B cell (primary cell): ENCODE measurements around the gene NDST4. TPM values are rescaled to one million over a fixed set of nuclear protein-coding genes. Genes with fewer than 3 reads are reported as not detected.

Experiments
- ATAC-seq: fragments of 200-7000 bp; cut with Tn5 transposase; one replicate; pipeline ENCODE4 v1.10.0; 2021; ENCODE audit warnings: low read depth, mild to moderate bottlenecking, moderate number of reproducible peaks, moderate library complexity
- CTCF ChIA-PET: fragments of 350-600 bp; sonication (Branson Sonifier 250); formaldehyde crosslinking; loops from one replicate; lab custom pipeline; 2021; ENCODE audit warnings: antibody characterized with exemption, inconsistent platforms; lab: Charles Lee
- POLR2A ChIA-PET: fragments of 350-600 bp; sonication (Branson Sonifier 250); formaldehyde crosslinking; loops from one replicate; lab custom pipeline; 2021; ENCODE audit warnings: antibody characterized with exemption; lab: Charles Lee
- DNase-seq: peaks from one replicate; pipeline ENCODE4 v3.0.0; 2013
- H2AFZ ChIP-seq: 2 replicates; pipeline ENCODE4 v1.6.1; 2012; ENCODE audit warnings: mild to moderate bottlenecking, low read depth, low read length; ENCODE audit not compliant: insufficient read depth, poor library complexity, severe bottlenecking
- H3K27ac ChIP-seq, 2 donors: 1 replicate in 1 of 2; 2 replicates in 1 of 2; pipeline ENCODE4 v1.5.1; 2012 to 2013; ENCODE audit warnings: low read length in 2 of 2, mild to moderate bottlenecking in 2 of 2, moderate library complexity in 1 of 2
- H3K27me3 ChIP-seq, 4 experiments: fragments of 200-600 bp in 1 of 4; sonication (generic) in 1 of 4; replicated peaks in 1 of 4; 1 replicate in 2 of 4; 2 replicates in 2 of 4; pipeline versions ENCODE4 v1.6.1 to v1.7.0; 2013 to 2016; ENCODE audit warnings: low read length in 3 of 4, mild to moderate bottlenecking in 2 of 4, mixed read lengths in 1 of 4, moderate library complexity in 1 of 4; ENCODE audit not compliant: insufficient read depth in 4 of 4, control insufficient read depth in 3 of 4; ENCODE audit errors: control extremely low read depth in 1 of 4
- H3K36me3 ChIP-seq, 2 experiments: replicated peaks in 1 of 2; 1 replicate in 1 of 2; 2 replicates in 1 of 2; pipeline versions ENCODE4 v1.6.1 to v1.7.1; 2013; ENCODE audit warnings: low read length in 1 of 2; ENCODE audit not compliant: insufficient read depth in 2 of 2, control insufficient read depth in 1 of 2; ENCODE audit errors: control extremely low read depth in 1 of 2, extremely low read depth in 1 of 2
- H3K4me1 ChIP-seq, 2 donors: fragments of 200-600 bp in 1 of 2; sonication (generic) in 1 of 2; 1 replicate in 1 of 2; 2 replicates in 1 of 2; pipeline versions ENCODE4 v1.5.1 to v1.6.1; 2013 to 2017; ENCODE audit warnings: low read length in 2 of 2; ENCODE audit not compliant: control insufficient read depth in 2 of 2, insufficient read depth in 2 of 2
- H3K4me2 ChIP-seq: replicated peaks from 2 replicates; pipeline ENCODE3; 2012; ENCODE audit warnings: mild to moderate bottlenecking, low read depth, low read length; ENCODE audit not compliant: poor library complexity, severe bottlenecking
- H3K4me3 ChIP-seq, 5 experiments: fragments of 200-600 bp in 1 of 5; sonication (generic) in 1 of 5; 1 replicate in 3 of 5; 2 replicates in 2 of 5; pipeline versions ENCODE4 v1.5.1 to v1.7.0; 2011 to 2016; ENCODE audit warnings: low read length in 4 of 5, mild to moderate bottlenecking in 4 of 5, low read depth in 2 of 5, control low read depth in 1 of 5, moderate library complexity in 1 of 5; ENCODE audit not compliant: insufficient read depth in 1 of 5; ENCODE audit errors: control extremely low read depth in 1 of 5, extremely low read depth in 1 of 5
- H3K79me2 ChIP-seq: fragments of 200-600 bp; sonication (generic); one replicate; pipeline ENCODE4 v1.6.0; 2016; ENCODE audit warnings: low read length; ENCODE audit not compliant: control insufficient read depth, insufficient read depth
- H3K9ac ChIP-seq: fragments of 200-600 bp; sonication (generic); 2 replicates; pipeline ENCODE4 v1.6.1; 2017; ENCODE audit warnings: mild to moderate bottlenecking, low read length, moderate library complexity
- H3K9me3 ChIP-seq, 3 donors: one replicate each; pipeline versions ENCODE4 v1.6.1 to v1.7.1; 2013; ENCODE audit warnings: low read length in 2 of 3; ENCODE audit not compliant: control insufficient read depth in 2 of 3, insufficient read depth in 1 of 3; ENCODE audit errors: control extremely low read depth in 1 of 3
- H4K20me1 ChIP-seq: 2 replicates; pipeline ENCODE4 v1.6.0; 2012; ENCODE audit warnings: mild to moderate bottlenecking, low read length; ENCODE audit not compliant: insufficient read depth, control insufficient read depth, poor library complexity, severe bottlenecking
- H3K27ac Mint-ChIP-seq: one replicate; pipeline ENCODE4 v1.8.0; 2021; ENCODE audit warnings: mixed read lengths
- H3K27me3 Mint-ChIP-seq: one replicate; pipeline ENCODE4 v1.8.0; 2021; ENCODE audit warnings: mixed read lengths
- H3K4me1 Mint-ChIP-seq: one replicate; pipeline ENCODE4 v1.8.0; 2021; ENCODE audit warnings: mixed read lengths
- H3K4me3 Mint-ChIP-seq: one replicate; pipeline ENCODE4 v1.8.0; 2021; ENCODE audit warnings: mixed read lengths
- H3K9me3 Mint-ChIP-seq: one replicate; pipeline ENCODE4 v1.8.0; 2022; ENCODE audit warnings: mixed read lengths; ENCODE audit not compliant: insufficient read depth
- CTCF ChIP-seq: fragments of 200-600 bp; IDR thresholded peaks from one replicate; pipeline ENCODE4 v1.8.0; 2022; ENCODE audit warnings: antibody characterized with exemption, mild to moderate bottlenecking
- EZH2 ChIP-seq: IDR thresholded peaks from 2 replicates; pipeline ENCODE4 v1.6.1; 2012; ENCODE audit warnings: borderline replicate concordance, low read depth, mild to moderate bottlenecking, moderate library complexity, low read length; ENCODE audit not compliant: insufficient read depth, poor library complexity, severe bottlenecking
- WGBS: methylation state at CpG from one replicate; pipeline ENCODE4 v1.1.5; 2013; ENCODE audit warnings: missing lambda C conversion rate; ENCODE audit not compliant: insufficient coverage; 5-methylcytosine and 5-hydroxymethylcytosine counted together
- intact Hi-C: fragments of 100-400 bp; cut with micrococcal nuclease; formaldehyde crosslinking; loops from one replicate; pipeline ENCODE4 v1.10.0; 2022
- polyA plus RNA-seq: library from polyadenylated mRNA; depleted of rRNA; stranded (reverse); fragments of >200 nt; gene quantifications from 2 replicates; pipeline ENCODE4 v1.2.3, GENCODE V29; 2012
- total RNA-seq, 2 donors: library from RNA; stranded (reverse); fragments of 120-200 nt in 1 of 2; gene quantifications; 1 replicate in 1 of 2; 2 replicates in 1 of 2; pipeline versions ENCODE4 v1.2.3 to v1.2.4, GENCODE V29; 2013 to 2022

The NDST4 gene
- total and polyA plus RNA-seq, 2 donors (not counting 1 experiment from before 2014, with no cell fraction given), result not detected

DNA sequence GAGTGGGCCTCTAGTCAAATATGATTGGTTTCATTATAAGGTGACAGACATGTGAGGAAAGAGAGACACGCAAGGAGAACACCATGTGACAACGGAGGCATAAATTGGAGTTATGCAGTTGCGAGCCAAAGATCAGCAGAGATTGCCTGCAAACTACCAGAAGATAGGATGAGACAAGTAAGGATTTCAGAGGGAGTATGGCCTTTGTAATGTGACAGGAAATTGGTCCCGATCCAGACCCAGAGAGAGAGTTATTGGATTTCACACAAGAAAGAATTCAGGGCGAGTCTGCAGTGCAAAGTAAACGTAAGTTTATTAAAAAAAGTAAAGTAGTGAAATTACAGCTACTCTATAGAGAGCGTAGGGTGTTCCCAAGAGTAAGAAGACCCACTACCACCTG lies 35.7 kb upstream of the NDST4 start:
- Histone ChIP-seq H3K4me3 (no peak overlapping the region), H3K79me2 (no peaks in the 10 kb centered on the region), H3K36me3 (no peaks in the 10 kb centered on the region), H3K4me1 (no peaks in the 10 kb centered on the region), H3K27ac (no peak overlapping the region), H3K9me3 (no peaks in the 10 kb centered on the region), H4K20me1 (no peaks in the 10 kb centered on the region), H3K27me3 (no peaks in the 10 kb centered on the region), H3K9ac (no peak overlapping the region), H2AFZ (no peak overlapping the region), H3K4me2 (no peak overlapping the region)
- no peaks in the 10 kb centered on the region for H3K4me1 Mint-ChIP-seq
- DNase-seq (no peak), ATAC-seq (no peak)
- no peak overlapping the region for H3K27ac Mint-ChIP-seq
- POLR2A ChIA-PET, result no interaction called here
- 87% methylated on average over 5 of the region's 7 CpGs for WGBS
- CTCF ChIA-PET, result no interaction called here
- H3K27me3 Mint-ChIP-seq, result no peaks in the 10 kb centered on the region
- H3K4me3 Mint-ChIP-seq, result no peak overlapping the region
- H3K9me3 Mint-ChIP-seq, result no peaks in the 10 kb centered on the region
- no peak for TF ChIP-seq CTCF
- TF ChIP-seq EZH2, result no peak
- intact Hi-C loops, result no loop called here

- Mint-ChIP-seq H3K9me3 (no peaks in the 10 kb centered on the region), H3K27me3 (no peaks in the 10 kb centered on the region), H3K4me1 (no peaks in the 10 kb centered on the region), H3K27ac (no peak overlapping the region), H3K4me3 (no peak overlapping the region)
- no peak overlapping the region for H3K9ac ChIP-seq
- no peaks in the 10 kb centered on the region for H3K79me2 ChIP-seq
- DNase-seq, result no peak
- ATAC-seq, result no peak
- H3K27me3 ChIP-seq, result no peaks in the 10 kb centered on the region
- WGBS, result 90% methylated on average over 2 of the region's 3 CpGs
- CTCF ChIA-PET, result no interaction called here
- intact Hi-C loops, result no loop called here
- no peaks in the 10 kb centered on the region for H4K20me1 ChIP-seq
- H3K4me2 ChIP-seq, result no peak overlapping the region
- POLR2A ChIA-PET, result no interaction called here
- H3K4me3 ChIP-seq, result no peak overlapping the region
- H2AFZ ChIP-seq, result no peak overlapping the region
- H3K9me3 ChIP-seq, result no peaks in the 10 kb centered on the region
- no peaks in the 10 kb centered on the region for H3K36me3 ChIP-seq
- H3K4me1 ChIP-seq, result no peaks in the 10 kb centered on the region
- TF ChIP-seq EZH2, result no peak
- no peak for TF ChIP-seq CTCF
- H3K27ac ChIP-seq, result no peak overlapping the region
Observed at GRCh38 chr4:115145393-115146160, 32.2 kb upstream of the NDST4 start.
